ENCODE measurements around the gene MRPS18A. TPM values are rescaled to one million over a fixed set of nuclear protein-coding genes. Genes with fewer than 3 reads are reported as not detected.

The MRPS18A gene
- total and polyA plus RNA-seq, 2 of the 13 experiments (the other 11 are each of a cell fraction or from before 2014, with no cell fraction given), result 87.8 to 89.1 TPM

- peak; percentile 19; the same call in 1 of the 2 replicates for TF ChIP-seq BCL3 (CRISPR knock-in tag; IDR thresholded peaks at IDR 0.05)
- no peak; the same call in 1 of the 2 replicates for TF ChIP-seq SOX13 (IDR thresholded peaks at IDR 0.05)
- TF ChIP-seq SOX13 (CRISPR knock-in tag; conservative IDR thresholded peaks at IDR 0.05 in 1 of 2, IDR thresholded peaks at IDR 0.05 in 1 of 2), result peak in 1 of 2 experiments; percentile 60; a peak in 2 of 4 replicates
- no peak for TF ChIP-seq STAG1 (CRISPR knock-in tag; IDR thresholded peaks at IDR 0.05)
- TF ChIP-seq SAFB2 (CRISPR knock-in tag; IDR thresholded peaks at IDR 0.05; ENCODE audit: borderline replicate concordance, low read depth), result no peak; the same call in 1 of the 2 replicates
- no peak for TF ChIP-seq ZNF652 (CRISPR knock-in tag; IDR thresholded peaks at IDR 0.05; ENCODE audit: borderline replicate concordance, low read depth)
- TF ChIP-seq HINFP (CRISPR knock-in tag; IDR thresholded peaks at IDR 0.05; ENCODE audit: low read depth), result no peak
- peak; percentile 84; the same call in 1 of the 2 replicates for TF ChIP-seq ZNF430 (CRISPR knock-in tag; IDR thresholded peaks at IDR 0.05)
- TF ChIP-seq ZZZ3 (CRISPR knock-in tag; IDR thresholded peaks at IDR 0.05; ENCODE audit: borderline replicate concordance), result 0 out of 2 replicates have a peak, but pooled peaks have one; percentile 6
- TF ChIP-seq ZBTB33 (CRISPR knock-in tag; IDR thresholded peaks at IDR 0.05), result peak; percentile 24; the same call in 1 of the 2 replicates
- TF ChIP-seq FOXK2 (IDR thresholded peaks at IDR 0.05), result peak; percentile 50
- peak; percentile 47; the same call in 1 of the 2 replicates for TF ChIP-seq ZNF318 (CRISPR knock-in tag; IDR thresholded peaks at IDR 0.05)
- TF ChIP-seq ZNF546 (CRISPR knock-in tag; conservative IDR thresholded peaks at IDR 0.05), result peak; percentile 56; the same call in 1 of the 2 replicates
- no peak for TF ChIP-seq ZNF251 (CRISPR knock-in tag; IDR thresholded peaks at IDR 0.05)
- peak; percentile 32; the same call in 1 of the 2 replicates for TF ChIP-seq ZNF598 (CRISPR knock-in tag; IDR thresholded peaks at IDR 0.05; ENCODE audit: borderline replicate concordance)
Observed at GRCh38 chr6:43629505-43630300, 57.9 kb downstream of the MRPS18A start (continued).

All from HepG2 (cell line).